ENCODE results near the gene FBXW8. TPM values are rescaled to one million over a fixed set of nuclear protein-coding genes. Genes with fewer than 3 reads are reported as not detected.

FBXW8 gene
- total and polyA plus RNA-seq, 12 donors: 2.4 to 11.3 (median 7.4) TPM

DNA sequence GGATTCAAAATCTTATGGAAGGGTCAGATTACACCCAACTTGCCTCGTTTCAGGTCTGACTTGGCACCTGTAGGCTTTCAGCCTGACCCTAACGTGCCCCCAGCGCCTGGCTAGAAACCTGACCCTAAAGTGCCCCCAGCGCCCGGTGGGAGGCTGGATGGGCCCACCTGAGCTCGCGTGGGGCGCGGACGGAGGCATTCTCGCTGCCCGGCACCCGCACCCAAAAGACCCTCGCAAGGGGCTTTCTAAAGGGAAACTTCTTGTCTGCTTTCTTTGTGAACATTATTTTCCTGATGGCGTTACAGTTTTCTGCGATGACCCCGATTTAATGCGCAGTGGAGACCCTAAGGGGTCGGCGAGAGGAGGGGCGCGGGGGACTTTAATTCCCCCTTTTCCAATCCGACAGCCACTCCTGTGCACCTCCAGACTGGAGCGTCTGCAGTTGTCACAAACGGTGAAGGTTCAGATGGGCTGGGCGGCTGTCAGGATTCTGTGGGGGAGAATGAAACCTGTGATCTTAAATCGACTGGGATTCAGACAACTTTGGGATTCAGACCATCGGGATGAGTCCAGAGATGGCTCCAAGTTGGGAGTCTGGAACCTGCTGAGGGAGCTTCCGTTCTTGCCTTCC, 28.8 kb upstream of the FBXW8 start:
- Histone ChIP-seq H3K9me3 (no peaks in the 10 kb centered on the region), H3K36me3 (no peaks in the 10 kb centered on the region), H3K27ac (no peak overlapping the region), H3K4me3 (peak overlapping the region in 7 of 10 donors; percentile 29 to 52 (median 47)), H3K4me1 (peaks cover 8 to 43% (median 32%) of the 10 kb centered on the region in 9 donors), H3K27me3 (peaks cover 7 to 79% (median 65%) of the 10 kb centered on the region in 7 donors)
- WGBS, 2 donors: 6% methylated on average over 29 of the region's 29 CpGs
- DNase-seq: no peak
- ATAC-seq: no peak
- intact Hi-C loops (cut with DNase I): loop anchor here in 7 of 10 donors (2.0 to 10.0 kb wide), 4 partner anchors 175 to 180 kb away; no protein-coding TSS in a partner anchor
- TF ChIP-seq, protein P1, sequence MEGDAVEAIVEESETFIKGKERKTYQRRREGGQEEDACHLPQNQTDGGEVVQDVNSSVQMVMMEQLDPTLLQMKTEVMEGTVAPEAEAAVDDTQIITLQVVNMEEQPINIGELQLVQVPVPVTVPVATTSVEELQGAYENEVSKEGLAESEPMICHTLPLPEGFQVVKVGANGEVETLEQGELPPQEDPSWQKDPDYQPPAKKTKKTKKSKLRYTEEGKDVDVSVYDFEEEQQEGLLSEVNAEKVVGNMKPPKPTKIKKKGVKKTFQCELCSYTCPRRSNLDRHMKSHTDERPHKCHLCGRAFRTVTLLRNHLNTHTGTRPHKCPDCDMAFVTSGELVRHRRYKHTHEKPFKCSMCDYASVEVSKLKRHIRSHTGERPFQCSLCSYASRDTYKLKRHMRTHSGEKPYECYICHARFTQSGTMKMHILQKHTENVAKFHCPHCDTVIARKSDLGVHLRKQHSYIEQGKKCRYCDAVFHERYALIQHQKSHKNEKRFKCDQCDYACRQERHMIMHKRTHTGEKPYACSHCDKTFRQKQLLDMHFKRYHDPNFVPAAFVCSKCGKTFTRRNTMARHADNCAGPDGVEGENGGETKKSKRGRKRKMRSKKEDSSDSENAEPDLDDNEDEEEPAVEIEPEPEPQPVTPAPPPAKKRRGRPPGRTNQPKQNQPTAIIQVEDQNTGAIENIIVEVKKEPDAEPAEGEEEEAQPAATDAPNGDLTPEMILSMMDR (IDR thresholded peaks at IDR 0.05): no peak

DNA sequence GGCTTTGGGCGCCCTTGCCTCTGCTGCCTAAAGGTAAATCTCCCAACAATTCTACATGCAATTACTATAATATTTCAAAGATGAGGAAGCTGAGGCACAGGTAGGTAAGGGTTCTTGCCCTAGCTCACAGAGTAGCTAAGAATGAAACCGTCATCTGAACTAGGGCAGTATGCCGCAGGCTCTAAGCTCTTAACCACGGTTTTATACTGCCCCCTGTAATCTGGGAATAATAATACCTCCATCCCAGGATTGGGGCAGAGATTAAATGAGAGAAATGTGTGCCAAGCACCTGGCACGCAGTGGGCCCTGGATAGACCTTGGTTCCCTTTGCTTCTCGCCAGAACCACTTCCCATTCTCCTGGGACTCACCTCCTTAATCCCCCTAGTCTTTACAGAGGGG, 28.0 kb upstream of the FBXW8 start:
- peaks cover 7 to 72% (median 58%) of the 10 kb centered on the region in 7 donors for H3K27me3 ChIP-seq

DNA sequence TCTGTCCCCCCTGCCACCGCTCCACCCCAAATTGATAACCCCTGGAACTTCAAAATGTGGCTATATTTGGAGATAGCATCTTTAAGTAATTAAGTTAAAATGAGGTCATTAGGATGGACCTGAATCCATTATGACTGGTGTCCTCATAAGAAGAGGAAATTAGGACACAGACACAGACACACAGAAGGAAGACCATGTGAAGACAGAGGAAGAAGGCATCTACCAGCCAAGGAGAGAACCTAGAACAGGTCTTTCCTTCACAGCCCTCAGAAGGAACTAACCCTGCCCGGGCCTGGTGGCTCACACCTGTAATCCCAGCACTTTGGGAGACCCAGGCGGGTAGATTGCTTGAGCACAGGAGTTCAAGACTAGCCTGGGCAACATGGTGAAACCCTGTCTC, 25.9 kb upstream of the FBXW8 start:
- H3K27ac ChIP-seq: no peak overlapping the region
- no peak for ATAC-seq
- H3K36me3 ChIP-seq: no peaks in the 10 kb centered on the region
- TF ChIP-seq, protein P1 (IDR thresholded peaks at IDR 0.05): no peak
- H3K4me1 ChIP-seq: peaks cover 8 to 26% (median 17%) of the 10 kb centered on the region in 9 donors
- no peaks in the 10 kb centered on the region for H3K9me3 ChIP-seq
- H3K4me3 ChIP-seq: no peak overlapping the region
- 86 to 95% methylated on average over 3 of the region's 3 CpGs for WGBS, 2 donors
- peaks cover 0 to 51% (median 37%) of the 10 kb centered on the region in 7 donors for H3K27me3 ChIP-seq
- DNase-seq: no peak
- intact Hi-C loops (cut with DNase I): loop anchor here in 5 of 10 donors (5.0 to 10.0 kb wide), 3 partner anchors 178 to 183 kb away; no protein-coding TSS in a partner anchor

More for the DNA sequence above, 28.0 kb upstream of the FBXW8 start:
- ATAC-seq (peak in 6 of 8 donors; percentile 39 to 58 (median 53)), DNase-seq (no peak)
- WGBS, 2 donors: 31 to 37% methylated on average over 6 of the region's 6 CpGs
- Histone ChIP-seq H3K4me3 (no peak overlapping the region), H3K27ac (no peak overlapping the region), H3K4me1 (peaks cover 8 to 43% (median 32%) of the 10 kb centered on the region in 9 donors), H3K9me3 (no peaks in the 10 kb centered on the region), H3K36me3 (no peaks in the 10 kb centered on the region)
- intact Hi-C loops (cut with DNase I): loop anchor here in 7 of 10 donors (2.0 to 10.0 kb wide), 4 partner anchors 175 to 180 kb away; no protein-coding TSS in a partner anchor
- TF ChIP-seq, protein P1 (IDR thresholded peaks at IDR 0.05): peak in 6 of 9 donors; percentile 29 to 51 (median 40)

DNA sequence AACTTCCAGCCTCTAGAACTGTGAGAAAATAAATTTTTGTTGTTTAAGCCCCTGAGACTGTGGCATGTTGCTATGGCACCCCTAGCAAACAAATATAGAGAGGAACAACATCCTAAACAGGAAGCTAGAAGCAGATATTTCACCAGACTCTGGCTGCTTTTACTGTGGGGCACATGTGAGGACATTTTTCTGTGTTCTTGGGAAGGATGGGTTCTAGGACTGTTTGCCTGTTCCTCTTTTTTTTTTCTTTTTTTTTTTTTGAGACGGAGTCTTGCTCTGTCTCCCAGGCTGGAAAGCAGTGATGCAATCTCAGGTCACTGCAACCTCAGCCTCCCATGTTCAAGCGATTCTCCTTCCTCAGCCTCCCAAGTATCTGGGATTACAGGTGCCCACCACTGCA, 25.3 kb upstream of the FBXW8 start:
- 83 to 84% methylated on average over 2 of the region's 2 CpGs for WGBS, 2 donors
- intact Hi-C loops (cut with DNase I): loop anchor here in 2 of 10 donors (10.0 kb wide), 1 partner anchor 181 kb away; no protein-coding TSS in a partner anchor
- H3K27me3 ChIP-seq: peaks cover 0 to 44% (median 31%) of the 10 kb centered on the region in 7 donors

More for the DNA sequence above, 25.3 kb upstream of the FBXW8 start:
- H3K9me3 ChIP-seq: peaks cover 0 to 5% (median 0%) of the 10 kb centered on the region in 11 donors
- H3K36me3 ChIP-seq: no peaks in the 10 kb centered on the region
- H3K4me1 ChIP-seq: peaks cover 8 to 21% (median 13%) of the 10 kb centered on the region in 9 donors
- DNase-seq: no peak
- TF ChIP-seq, protein P1 (IDR thresholded peaks at IDR 0.05): no peak
- no peak overlapping the region for H3K27ac ChIP-seq
- H3K4me3 ChIP-seq: no peak overlapping the region
- no peak for ATAC-seq
